ENCODE results near the gene PEX11A.

PEX11A gene

GRCh38 chr15:89686522-89686921 lies 4.0 kb downstream of the PEX11A start:
- TF ChIP-seq EZH2 (optimal IDR thresholded peaks at IDR 0.05; ENCODE audit: low read depth, low read length) (no peak), CTCF (IDR thresholded peaks at IDR 0.05; ENCODE audit: low read length) (no peak), EZH2phosphoT487 (IDR thresholded peaks at IDR 0.05; ENCODE audit: low read length) (no peak)
- Histone ChIP-seq H3K4me3 (ENCODE audit: low read length) (no peak overlapping the region), H3K4me2 (ENCODE audit: low read depth, low read length) (no peak overlapping the region), H4K20me1 (ENCODE audit: insufficient read depth, low read length) (no peaks in the 10 kb centered on the region), H3K27ac (ENCODE audit: low read length) (no peak overlapping the region), H2AFZ (ENCODE audit: low read length) (no peak overlapping the region), H3K79me2 (ENCODE audit: low read length) (no peaks in the 10 kb centered on the region), H3K9me2 (replicated peaks; ENCODE audit: insufficient read depth, low read length) (no peaks in the 10 kb centered on the region), H3K9ac (ENCODE audit: low read length) (no peak overlapping the region), H3K27me3 (replicated peaks; ENCODE audit: insufficient read depth, low read length) (no peaks in the 10 kb centered on the region), H3K9me3 (replicated peaks; ENCODE audit: insufficient read depth, low read length) (no peaks in the 10 kb centered on the region), H3K36me3 (replicated peaks; ENCODE audit: insufficient read depth, low read length) (no peaks in the 10 kb centered on the region), H3K4me1 (ENCODE audit: low read length) (peaks cover 4% of the 10 kb centered on the region), H3F3A (ENCODE audit: insufficient read depth, low read length) (no peaks in the 10 kb centered on the region)
- DNase-seq, result no peak

- H3K9me3 ChIP-seq (replicated peaks; ENCODE audit: insufficient read depth, low read length), result no peaks in the 10 kb centered on the region
- no peak overlapping the region for H3K4me2 ChIP-seq (ENCODE audit: low read depth, low read length)
- no peak for TF ChIP-seq CTCF (IDR thresholded peaks at IDR 0.05; ENCODE audit: low read length)
- no peak for TF ChIP-seq EZH2 (optimal IDR thresholded peaks at IDR 0.05; ENCODE audit: low read depth, low read length)
- no peak for TF ChIP-seq EZH2phosphoT487 (IDR thresholded peaks at IDR 0.05; ENCODE audit: low read length)
- H3F3A ChIP-seq (ENCODE audit: insufficient read depth, low read length), result no peaks in the 10 kb centered on the region
- H3K27me3 ChIP-seq (replicated peaks; ENCODE audit: insufficient read depth, low read length), result no peaks in the 10 kb centered on the region
- no peak overlapping the region for H3K9ac ChIP-seq (ENCODE audit: low read length)
- H3K4me1 ChIP-seq (ENCODE audit: low read length), result peaks cover 1% of the 10 kb centered on the region
- no peak for DNase-seq
- H3K9me2 ChIP-seq (replicated peaks; ENCODE audit: insufficient read depth, low read length), result no peaks in the 10 kb centered on the region
- H3K36me3 ChIP-seq (replicated peaks; ENCODE audit: insufficient read depth, low read length), result no peaks in the 10 kb centered on the region
- H3K79me2 ChIP-seq (ENCODE audit: low read length), result no peaks in the 10 kb centered on the region
- no peaks in the 10 kb centered on the region for H4K20me1 ChIP-seq (ENCODE audit: insufficient read depth, low read length)
- H3K27ac ChIP-seq (ENCODE audit: low read length), result no peak overlapping the region
- H3K4me3 ChIP-seq (ENCODE audit: low read length), result no peak overlapping the region
- no peak overlapping the region for H2AFZ ChIP-seq (ENCODE audit: low read length)
Measured at GRCh38 chr15:89685995-89686394, 4.6 kb downstream of the PEX11A start.

GRCh38 chr15:89681146-89681545 lies 9.4 kb downstream of the PEX11A start:
- H3K4me2 ChIP-seq (ENCODE audit: low read depth, low read length), result no peak overlapping the region
- H4K20me1 ChIP-seq (ENCODE audit: insufficient read depth, low read length), result no peaks in the 10 kb centered on the region
- no peak overlapping the region for H3K27ac ChIP-seq (ENCODE audit: low read length)
- no peaks in the 10 kb centered on the region for H3K4me1 ChIP-seq (ENCODE audit: low read length)
- no peaks in the 10 kb centered on the region for H3K9me3 ChIP-seq (replicated peaks; ENCODE audit: insufficient read depth, low read length)
- no peak overlapping the region for H3K9ac ChIP-seq (ENCODE audit: low read length)
- no peaks in the 10 kb centered on the region for H3K79me2 ChIP-seq (ENCODE audit: low read length)
- no peaks in the 10 kb centered on the region for H3K36me3 ChIP-seq (replicated peaks; ENCODE audit: insufficient read depth, low read length)
- no peak overlapping the region for H3K4me3 ChIP-seq (ENCODE audit: low read length)
- no peak for TF ChIP-seq EZH2 (optimal IDR thresholded peaks at IDR 0.05; ENCODE audit: low read depth, low read length)
- no peaks in the 10 kb centered on the region for H3F3A ChIP-seq (ENCODE audit: insufficient read depth, low read length)
- H3K27me3 ChIP-seq (replicated peaks; ENCODE audit: insufficient read depth, low read length), result no peaks in the 10 kb centered on the region
- no peak for DNase-seq
- H2AFZ ChIP-seq (ENCODE audit: low read length), result no peak overlapping the region
- H3K9me2 ChIP-seq (replicated peaks; ENCODE audit: insufficient read depth, low read length), result no peaks in the 10 kb centered on the region

GRCh38 chr15:89680282-89680873 lies 10.2 kb downstream of the PEX11A start:
- no peak overlapping the region for H3K9ac ChIP-seq (ENCODE audit: low read length)
- no peaks in the 10 kb centered on the region for H3K9me3 ChIP-seq (replicated peaks; ENCODE audit: insufficient read depth, low read length)
- TF ChIP-seq EZH2phosphoT487 (IDR thresholded peaks at IDR 0.05; ENCODE audit: low read length), result no peak
- TF ChIP-seq CTCF (IDR thresholded peaks at IDR 0.05; ENCODE audit: low read length), result no peak
- no peak for TF ChIP-seq EZH2 (optimal IDR thresholded peaks at IDR 0.05; ENCODE audit: low read depth, low read length)
- no peaks in the 10 kb centered on the region for H4K20me1 ChIP-seq (ENCODE audit: insufficient read depth, low read length)
- DNase-seq, result no peak
- no peak overlapping the region for H3K4me2 ChIP-seq (ENCODE audit: low read depth, low read length)
- H3K27me3 ChIP-seq (replicated peaks; ENCODE audit: insufficient read depth, low read length), result no peaks in the 10 kb centered on the region
- no peaks in the 10 kb centered on the region for H3K9me2 ChIP-seq (replicated peaks; ENCODE audit: insufficient read depth, low read length)
- no peaks in the 10 kb centered on the region for H3K36me3 ChIP-seq (replicated peaks; ENCODE audit: insufficient read depth, low read length)
- H3F3A ChIP-seq (ENCODE audit: insufficient read depth, low read length), result no peaks in the 10 kb centered on the region
- H3K79me2 ChIP-seq (ENCODE audit: low read length), result no peaks in the 10 kb centered on the region
- H3K4me1 ChIP-seq (ENCODE audit: low read length), result no peaks in the 10 kb centered on the region
- H2AFZ ChIP-seq (ENCODE audit: low read length), result no peak overlapping the region
- no peak overlapping the region for H3K27ac ChIP-seq (ENCODE audit: low read length)
- no peak overlapping the region for H3K4me3 ChIP-seq (ENCODE audit: low read length)

Measured in MM.1S (cell line).